NCI-H2227 treated with DMSO at 0.1 percent for 48 hours (cell line): ENCODE measurements around the gene C2CD2L.
A peak's percentile ranks its signal among the peaks of the same experiment; 100 is the strongest.
"Not testable (repeated sequence)": the region's sequence is repeated elsewhere in the genome, so short reads cannot be mapped to it uniquely, and the experiment has no call there.

ENCODE experiments used
- DNase-seq: peaks from one replicate; lab custom pipeline; 2025; lab: John Stamatoyannopoulos, UW

The C2CD2L gene

DNA sequence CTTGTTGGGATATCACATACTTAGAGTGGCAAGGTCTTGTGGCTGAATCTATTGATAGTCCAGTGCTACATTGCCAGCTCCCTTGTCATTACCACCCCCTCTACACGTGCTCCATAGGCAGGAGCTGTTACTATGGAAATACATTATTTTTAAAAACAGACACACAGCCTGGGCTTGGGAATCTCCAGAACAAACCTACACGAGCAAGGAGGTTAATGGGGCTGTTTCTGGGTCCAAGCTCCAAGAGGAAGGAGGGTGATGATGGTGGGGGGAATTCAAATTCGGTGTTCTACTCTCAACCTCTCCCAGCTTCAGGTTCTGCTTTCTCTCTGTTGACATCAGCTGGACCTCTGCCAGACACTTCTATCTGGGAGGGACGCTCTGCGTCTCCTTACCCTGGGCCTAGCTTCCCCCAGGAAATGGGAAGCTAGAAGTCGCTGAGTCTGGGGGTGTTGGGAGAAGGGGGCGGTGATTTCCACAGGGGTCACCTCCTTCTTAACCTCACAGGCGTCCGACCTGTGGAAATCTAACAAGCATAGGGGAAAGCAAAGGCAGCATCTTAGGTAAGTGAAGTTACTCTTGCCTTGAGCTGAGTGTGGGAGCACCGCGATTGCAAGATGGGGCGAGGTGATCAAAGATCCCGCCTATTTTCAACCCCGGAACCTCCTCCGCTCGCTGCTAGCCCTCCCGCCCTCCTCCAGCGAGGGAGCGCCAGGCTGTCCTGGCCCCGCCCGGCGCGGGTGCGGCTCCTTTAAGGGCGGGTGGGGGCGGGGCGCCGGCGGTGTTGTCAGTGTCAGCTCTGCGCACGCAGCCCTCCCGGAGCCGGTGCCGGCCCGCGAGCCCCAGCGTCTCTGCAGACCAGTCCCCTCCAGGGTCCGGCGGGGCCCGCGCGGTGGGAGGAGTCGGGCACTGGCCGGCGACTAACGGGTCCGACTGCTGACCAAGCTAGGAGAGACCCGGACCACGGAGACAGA lies at the start of gene C2CD2L:
C2CD2L (plus strand) TSS at position 781 of the 974 bp plus-strand sequence. CDS start 398 bp downstream, outside the sequence.
- DNase-seq, result peak; percentile 66

DNA sequence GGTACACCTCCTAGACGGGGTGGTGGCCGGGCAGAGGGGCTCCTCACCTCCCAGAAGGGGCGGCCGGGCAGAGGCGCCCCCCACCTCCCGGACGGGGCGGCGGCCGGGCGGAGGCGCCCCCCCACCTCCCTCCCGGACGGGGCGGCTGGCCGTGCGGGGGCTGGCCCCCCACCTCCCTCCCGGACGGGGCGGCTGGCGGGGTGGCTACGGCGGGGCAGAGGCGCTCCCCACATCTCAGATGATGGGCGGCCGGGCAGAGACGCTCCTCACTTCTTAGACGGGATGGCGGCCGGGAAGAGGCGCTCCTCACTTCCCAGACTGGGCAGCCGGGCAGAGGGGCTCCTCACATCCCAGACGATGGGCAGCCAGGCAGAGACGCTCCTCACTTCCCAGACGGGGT lies 48.0 kb upstream of the C2CD2L start:
- not testable (repeated sequence) for DNase-seq

DNA sequence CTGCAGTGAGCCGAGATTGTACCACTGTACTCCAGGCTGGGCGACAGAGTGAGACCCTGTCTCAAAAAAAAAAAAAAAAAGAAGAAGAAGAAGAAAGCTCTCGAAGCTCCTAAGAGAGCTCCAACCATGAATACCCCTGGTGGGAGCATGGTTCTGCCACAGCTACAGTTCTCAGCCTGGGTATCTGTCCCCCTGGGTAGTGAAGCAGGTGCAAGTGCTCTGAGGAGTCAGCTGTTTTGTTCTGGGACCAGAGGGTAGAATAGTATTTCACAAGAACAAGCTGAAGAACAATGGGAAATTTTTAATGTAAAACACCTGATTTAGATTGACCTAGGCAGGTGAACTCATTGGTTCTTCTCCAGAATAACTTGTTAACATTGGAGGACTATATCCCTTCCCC lies 45.9 kb upstream of the C2CD2L start:
- no peak for DNase-seq

DNA sequence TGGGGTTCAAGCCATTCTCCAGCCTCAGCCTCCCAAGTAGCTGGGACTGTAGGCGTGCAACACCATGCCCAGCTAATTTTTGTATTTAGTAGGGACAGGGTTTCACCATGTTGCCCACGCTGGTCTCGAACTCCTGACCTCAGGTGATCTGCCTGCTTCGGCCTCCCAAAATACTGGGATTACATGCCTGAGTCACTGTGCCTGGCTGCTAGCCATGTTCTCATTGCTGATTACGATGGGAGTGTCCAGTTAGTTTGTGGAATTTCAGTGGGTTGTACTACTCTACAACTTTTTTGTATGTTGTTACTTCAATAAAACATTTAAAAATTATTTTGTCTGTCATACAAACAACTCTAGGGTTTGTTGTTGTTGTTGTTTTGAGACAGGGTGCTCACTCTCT lies 44.4 kb upstream of the C2CD2L start:
- no peak for DNase-seq

DNA sequence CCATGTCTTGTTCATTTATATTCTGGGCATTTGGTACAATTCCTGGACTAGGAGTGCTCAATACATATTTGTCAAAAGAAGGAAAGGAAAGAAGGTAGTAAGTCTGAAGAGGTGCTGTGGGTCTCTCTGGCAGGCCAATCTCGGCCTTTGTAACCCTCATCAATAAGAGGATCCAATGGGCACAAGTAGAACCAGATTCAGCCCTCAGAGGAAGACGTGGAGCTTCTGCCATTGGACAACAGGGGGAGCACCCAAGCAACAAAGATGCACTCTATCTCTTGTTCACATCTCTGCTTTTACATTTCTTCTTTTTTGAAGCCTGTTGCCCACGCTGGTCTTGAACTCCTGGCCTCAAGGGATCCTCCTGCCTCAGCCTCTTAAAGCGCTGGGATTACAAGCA lies 41.8 kb upstream of the C2CD2L start:
- no peak for DNase-seq

DNA sequence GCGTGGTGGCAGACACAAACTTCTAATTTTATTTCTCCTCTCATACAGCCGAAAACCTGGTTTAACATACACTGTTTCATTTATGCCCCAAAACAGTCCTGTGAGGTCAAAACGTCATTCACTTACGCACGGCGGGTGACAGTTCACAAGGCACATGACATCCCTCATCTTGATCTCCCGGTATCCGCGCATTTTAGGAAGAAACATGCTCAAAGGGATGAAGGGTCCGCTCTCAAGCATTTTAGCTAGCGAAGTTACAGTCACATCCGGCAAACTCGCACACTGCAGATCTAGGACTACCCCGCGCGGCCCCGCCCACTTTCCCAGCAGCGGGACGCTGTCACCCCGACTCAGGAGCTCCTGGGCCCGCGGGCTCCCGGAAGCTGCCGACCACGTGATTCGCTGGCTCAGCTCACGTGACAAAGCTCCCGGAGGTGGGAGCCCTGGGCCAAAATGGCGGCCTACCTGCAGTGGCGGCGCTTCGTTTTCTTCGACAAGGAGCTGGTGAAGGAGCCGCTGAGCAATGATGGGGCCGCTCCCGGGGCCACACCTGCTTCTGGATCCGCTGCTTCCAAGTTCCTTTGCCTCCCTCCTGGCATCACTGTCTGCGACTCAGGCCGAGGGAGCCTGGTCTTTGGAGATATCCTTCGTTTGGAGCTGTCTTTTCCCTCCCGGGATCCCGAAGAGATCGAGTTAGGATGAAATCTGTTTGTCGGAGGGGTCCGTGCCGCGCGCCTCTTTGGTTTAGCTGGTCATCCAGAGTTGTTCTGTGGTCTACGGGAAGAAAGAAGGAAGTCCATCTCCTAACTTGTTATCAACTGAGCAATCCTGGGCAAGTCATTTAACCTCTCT lies 39.5 kb upstream of the C2CD2L start, which contains the start of gene VPS11:
VPS11 (plus strand) TSS at position 448 of the 852 bp plus-strand sequence; CDS start at position 454, 6 bp downstream.
- DNase-seq, result peak; percentile 77

DNA sequence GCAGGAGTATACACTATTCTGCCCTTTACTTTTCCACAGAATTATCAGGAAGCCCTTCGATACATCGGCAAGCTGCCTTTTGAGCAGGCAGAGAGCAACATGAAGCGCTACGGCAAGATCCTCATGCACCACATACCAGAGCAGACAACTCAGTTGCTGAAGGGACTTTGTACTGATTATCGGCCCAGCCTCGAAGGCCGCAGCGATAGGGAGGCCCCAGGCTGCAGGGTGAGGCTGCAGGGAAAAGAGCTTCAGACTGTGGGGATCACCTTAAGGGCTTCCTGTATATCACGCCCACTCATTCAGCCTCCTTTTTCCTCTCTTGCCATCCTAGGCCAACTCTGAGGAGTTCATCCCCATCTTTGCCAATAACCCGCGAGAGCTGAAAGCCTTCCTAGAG lies 29.3 kb upstream of the C2CD2L start:
- no peak for DNase-seq

DNA sequence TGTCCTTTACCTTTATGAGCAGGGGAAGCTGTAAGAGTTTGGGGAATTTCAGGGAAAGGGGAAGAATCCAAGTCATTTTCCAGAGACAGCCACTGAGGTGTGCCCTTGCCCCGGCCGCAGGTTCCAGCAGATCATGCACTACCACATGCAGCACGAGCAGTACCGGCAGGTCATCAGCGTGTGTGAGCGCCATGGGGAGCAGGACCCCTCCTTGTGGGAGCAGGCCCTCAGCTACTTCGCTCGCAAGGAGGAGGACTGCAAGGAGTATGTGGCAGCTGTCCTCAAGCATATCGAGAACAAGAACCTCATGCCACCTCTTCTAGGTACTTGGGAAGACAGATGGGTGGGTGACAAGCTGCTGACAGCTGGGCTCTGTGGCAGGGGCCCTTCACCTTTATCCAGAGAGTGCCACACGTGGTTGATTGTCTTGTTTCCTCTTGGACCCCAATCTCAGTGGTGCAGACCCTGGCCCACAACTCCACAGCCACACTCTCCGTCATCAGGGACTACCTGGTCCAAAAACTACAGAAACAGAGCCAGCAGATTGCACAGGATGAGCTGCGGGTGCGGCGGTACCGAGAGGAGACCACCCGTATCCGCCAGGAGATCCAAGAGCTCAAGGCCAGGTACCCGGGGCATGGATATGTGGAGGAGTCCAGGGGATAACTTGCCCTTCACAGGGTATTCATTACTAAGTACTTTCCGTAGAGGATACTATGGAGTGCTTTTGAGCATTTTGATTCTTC lies 28.3 kb upstream of the C2CD2L start:
- no peak for DNase-seq

DNA sequence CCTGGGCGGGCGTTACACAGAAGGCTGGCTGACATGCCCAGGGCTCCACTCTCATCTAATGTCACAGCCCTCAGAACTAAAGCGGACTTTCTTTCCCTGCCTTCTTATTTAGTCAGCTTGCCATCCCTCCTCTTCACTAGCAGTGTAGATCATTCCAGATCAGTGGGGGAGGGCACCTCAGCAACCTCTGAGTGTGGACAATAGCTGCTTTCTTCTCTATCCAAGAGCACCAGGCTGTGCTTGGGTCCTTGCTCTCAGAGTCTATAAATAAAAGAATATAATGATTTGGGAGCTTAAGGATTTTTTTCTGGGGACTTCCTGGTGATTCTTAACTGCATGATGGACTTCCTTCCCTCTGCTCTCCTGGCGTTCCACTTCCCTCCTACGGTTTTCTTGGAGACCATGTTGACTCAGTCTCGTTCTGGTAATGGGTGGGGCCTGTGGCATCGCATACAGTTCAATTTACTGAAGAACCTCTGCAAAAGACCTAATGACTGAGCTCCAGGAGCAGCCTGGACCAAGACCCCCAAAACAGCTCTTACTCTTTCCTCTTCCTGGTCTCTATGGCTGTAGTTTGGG lies 25.4 kb upstream of the C2CD2L start:
- DNase-seq, result no peak

DNA sequence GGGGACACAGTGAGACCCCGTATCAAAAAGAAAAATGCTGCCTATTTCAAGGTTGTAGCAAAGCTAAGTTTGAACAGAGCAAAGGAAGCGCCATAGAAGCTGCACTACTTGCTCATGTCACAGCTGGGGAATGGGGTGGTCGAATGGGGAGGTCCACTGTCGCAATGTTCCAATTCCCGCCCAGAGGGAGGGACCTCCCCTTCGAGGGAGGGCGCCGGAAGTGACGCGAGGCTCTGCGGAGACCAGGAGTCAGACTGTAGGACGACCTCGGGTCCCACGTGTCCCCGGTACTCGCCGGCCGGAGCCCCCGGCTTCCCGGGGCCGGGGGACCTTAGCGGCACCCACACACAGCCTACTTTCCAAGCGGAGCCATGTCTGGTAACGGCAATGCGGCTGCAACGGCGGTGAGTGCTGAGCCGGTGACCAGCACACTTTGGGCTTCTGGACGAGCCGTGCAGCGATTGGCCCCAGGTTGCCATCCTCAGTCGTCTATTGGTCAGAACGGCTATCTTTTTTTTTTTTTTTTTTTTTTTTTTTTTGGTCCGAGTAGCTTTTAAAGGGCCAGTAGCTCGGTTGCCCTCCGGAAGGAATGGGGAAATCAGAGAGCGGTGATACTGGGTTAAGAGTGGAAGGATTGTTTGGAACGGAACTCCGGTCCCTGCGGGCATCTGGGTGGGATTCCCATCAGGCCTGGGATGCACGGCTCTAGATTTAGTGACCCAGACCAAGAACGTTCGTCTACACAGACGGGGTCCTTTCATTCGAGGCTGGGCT lies 22.3 kb upstream of the C2CD2L start, which contains the start of gene HMBS:
HMBS (plus strand) TSS at position 219 of the 774 bp plus-strand sequence; CDS start at position 372, 153 bp downstream.
- peak; percentile 90 for DNase-seq

DNA sequence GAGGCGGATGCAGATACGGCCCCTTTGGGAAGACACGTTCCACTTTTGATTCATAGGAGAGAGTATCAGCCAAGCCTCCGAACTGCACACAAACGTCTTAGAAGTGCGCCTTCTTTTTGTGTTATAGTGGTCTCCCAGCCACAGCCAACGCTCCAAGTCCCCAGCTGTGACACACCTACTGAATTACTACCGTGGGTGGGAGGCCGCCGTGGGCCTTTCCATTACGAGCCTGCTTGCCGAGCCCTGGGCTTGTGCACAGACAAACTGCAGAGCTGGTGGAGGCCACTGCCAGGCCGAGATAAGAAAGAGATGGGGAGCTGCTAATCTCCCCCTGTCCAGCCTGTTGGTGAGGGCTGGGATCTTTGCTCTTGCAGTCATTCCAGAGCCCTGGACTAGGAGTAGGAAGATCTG lies 21.7 kb upstream of the C2CD2L start:
- DNase-seq, result no peak

DNA sequence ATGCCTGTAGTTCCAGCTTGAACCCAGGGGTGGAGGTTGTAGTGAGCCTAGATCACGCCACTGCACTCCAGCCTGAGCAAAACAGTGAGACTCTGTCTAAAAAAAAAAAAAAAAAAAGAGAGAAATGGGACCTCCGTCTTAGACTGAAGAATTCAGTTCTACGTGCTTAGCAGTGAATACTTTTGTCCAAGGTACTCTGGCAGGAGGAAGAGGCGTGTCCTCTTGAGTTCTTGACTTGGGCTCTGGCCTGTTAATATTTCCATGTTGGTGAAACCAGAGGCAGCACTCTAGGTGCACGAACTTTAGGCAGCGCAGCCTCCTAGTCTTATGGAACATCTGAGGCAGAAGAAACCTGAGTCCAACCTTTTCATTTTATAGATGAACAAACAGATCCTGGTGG lies 20.0 kb upstream of the C2CD2L start:
- DNase-seq, result no peak

DNA sequence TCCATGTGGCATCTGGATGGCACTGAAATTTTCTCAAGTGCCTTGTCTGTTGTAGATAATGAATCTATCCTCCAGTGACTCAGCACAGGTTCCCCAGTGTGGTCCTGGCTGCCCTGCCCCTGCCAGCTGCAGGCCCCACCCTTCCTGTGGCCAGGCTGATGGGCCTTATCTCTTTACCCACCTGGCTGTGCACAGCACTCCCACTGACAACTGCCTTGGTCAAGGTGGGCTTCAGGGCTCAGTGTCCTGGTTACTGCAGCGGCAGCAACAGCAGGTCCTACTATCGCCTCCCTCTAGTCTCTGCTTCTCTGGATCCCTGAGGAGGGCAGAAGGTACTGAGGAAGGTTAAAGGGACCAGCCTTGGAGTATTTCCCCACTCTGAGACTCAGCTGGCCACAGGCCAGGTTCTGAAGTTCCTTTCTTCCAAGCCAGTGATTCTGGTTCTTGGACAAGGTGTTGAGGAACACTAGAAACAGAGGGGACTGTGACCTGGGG lies 19.4 kb upstream of the C2CD2L start:
- no peak for DNase-seq

DNA sequence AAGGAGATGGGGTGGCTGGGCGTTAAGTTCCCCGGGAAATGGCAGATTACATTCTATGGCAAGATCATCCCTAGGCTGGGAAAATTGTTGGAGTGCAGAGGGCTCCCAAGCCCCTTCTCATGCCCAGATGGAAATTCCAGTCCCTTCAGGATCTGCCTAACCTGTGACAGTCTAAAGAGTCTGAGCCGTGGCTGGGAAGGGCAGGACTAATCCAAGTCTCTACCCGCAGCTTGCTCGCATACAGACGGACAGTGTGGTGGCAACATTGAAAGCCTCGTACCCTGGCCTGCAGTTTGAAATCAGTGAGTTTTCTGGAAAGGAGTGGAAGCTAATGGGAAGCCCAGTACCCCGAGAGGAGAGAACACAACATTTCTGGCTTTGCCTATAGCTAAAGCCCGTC lies 18.7 kb upstream of the C2CD2L start:
- DNase-seq, result no peak

DNA sequence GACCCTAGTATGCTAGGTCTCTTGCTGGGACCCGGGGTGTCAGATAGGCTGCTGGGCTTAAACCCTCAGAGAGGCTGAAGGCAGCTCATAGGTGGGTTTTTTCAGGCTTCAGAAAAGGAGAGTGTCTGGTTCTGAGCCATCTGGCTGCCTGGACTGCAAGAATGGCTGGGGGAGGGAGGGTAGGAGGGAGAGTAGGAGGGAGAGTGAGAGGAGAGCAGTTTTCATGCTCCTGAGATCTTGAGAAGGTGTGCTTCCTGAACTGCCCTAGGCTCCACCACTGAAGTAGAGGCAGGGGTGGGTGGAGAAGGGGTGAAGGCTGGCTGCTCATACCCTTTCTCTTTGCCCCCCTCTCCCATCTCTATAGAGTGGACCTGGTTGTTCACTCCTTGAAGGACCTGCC lies 17.8 kb upstream of the C2CD2L start:
- no peak for DNase-seq

DNA sequence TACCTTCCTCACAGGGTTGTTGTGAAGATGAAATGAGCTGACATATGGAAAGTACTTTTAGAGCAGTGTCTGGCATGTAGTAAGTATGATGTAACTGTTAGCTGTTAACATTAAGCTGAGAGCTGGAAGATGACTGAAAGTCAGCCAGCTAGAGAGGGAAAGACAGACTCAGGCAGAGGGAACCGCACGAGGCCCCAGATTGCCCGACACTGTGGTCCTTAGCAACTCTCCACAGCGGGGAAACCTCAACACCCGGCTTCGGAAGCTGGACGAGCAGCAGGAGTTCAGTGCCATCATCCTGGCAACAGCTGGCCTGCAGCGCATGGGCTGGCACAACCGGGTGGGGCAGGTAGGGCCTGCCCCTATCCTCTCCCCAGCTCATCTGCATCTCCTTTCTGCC lies 16.0 kb upstream of the C2CD2L start:
- DNase-seq, result no peak

DNA sequence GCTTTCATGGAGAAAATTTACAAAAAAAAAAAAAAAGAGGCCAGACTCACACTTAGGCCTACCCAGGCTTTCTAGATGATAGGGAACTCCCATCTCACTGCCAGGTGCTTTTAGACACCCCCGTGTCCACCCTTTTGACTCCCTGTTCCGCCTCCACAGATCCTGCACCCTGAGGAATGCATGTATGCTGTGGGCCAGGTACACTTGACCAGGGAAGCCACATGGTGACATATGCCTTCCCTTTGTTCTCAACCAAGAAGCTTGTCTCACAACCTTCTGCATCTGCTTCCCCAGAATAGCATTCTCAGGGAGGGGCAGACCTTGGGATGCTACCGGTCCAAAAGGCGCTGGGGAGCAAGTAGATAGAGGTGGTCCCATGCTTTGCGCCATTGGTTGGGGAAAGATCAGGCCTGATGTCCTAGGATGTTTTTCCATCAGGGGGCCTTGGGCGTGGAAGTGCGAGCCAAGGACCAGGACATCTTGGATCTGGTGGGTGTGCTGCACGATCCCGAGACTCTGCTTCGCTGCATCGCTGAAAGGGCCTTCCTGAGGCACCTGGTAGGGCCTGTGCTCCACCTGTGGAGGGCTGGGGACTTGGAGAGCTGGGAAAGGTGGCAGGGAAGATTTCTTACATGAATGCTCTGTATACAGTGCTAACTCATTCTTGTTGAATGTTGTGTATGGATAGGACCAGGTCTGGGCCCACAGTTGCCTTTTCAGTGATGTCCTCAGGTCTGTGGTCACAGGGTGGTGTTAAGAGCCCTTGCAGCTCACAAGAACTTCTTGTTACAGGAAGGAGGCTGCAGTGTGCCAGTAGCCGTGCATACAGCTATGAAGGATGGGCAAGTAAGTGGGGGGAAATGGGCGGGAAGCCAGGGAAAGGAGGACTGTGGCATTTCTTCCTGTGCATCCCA lies 14.9 kb upstream of the C2CD2L start:
- DNase-seq, result no peak

DNA sequence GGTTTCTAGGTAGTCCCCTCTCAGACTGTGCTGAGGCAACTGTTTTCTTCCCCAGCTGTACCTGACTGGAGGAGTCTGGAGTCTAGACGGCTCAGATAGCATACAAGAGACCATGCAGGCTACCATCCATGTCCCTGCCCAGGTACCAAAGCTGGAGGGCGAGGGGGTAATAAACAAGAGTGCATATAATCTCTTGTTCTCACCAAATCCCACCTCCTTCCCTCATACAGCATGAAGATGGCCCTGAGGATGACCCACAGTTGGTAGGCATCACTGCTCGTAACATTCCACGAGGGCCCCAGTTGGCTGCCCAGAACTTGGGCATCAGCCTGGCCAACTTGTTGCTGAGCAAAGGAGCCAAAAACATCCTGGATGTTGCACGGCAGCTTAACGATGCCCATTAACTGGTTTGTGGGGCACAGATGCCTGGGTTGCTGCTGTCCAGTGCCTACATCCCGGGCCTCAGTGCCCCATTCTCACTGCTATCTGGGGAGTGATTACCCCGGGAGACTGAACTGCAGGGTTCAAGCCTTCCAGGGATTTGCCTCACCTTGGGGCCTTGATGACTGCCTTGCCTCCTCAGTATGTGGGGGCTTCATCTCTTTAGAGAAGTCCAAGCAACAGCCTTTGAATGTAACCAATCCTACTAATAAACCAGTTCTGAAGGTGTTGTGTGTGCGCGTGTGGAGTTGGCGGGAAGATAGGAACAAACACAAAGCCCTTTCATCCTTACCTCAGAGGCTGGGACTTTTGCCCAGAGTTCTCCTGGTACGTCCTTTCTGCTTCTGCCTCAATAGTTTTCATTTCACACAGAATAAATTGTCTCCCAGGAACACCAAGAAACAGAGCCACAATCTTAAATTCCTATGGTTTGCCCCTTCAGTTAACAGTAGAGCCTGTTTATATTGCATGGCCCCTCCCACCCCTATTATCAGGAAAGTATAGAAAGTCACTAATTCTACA lies 14.0 kb upstream of the C2CD2L start:
- DNase-seq, result no peak
